Large intestine (tissue), 3 donors: ENCODE data around the gene SLC25A39. TPM values are rescaled to one million over a fixed set of nuclear protein-coding genes. Genes with fewer than 3 reads are reported as not detected.
A peak's percentile ranks its signal among the peaks of the same experiment; 100 is the strongest.

Experiments used
- DNase-seq, 2 donors: peaks; one replicate each; pipeline versions ENCODE4 v3.0.0 to v3.0.0-alpha.2; 2013
- H3K27ac ChIP-seq: one replicate; pipeline ENCODE4 v1.5.1; 2013; ENCODE audit warnings: low read length
- H3K27me3 ChIP-seq: 2 replicates; pipeline ENCODE4 v1.6.1; 2013; ENCODE audit warnings: low read length; ENCODE audit not compliant: control insufficient read depth, insufficient read depth
- H3K36me3 ChIP-seq: 2 replicates; pipeline ENCODE4 v1.6.1; 2013; ENCODE audit warnings: low read length; ENCODE audit not compliant: control insufficient read depth, insufficient read depth
- H3K4me1 ChIP-seq: one replicate; pipeline ENCODE4 v1.6.1; 2013; ENCODE audit warnings: low read length; ENCODE audit not compliant: control insufficient read depth, insufficient read depth
- H3K4me3 ChIP-seq: one replicate; pipeline ENCODE4 v1.5.1; 2013; ENCODE audit warnings: low read length
- H3K9me3 ChIP-seq: one replicate; pipeline ENCODE4 v1.6.1; 2013; ENCODE audit warnings: mild to moderate bottlenecking, low read depth, low read length, moderate library complexity; ENCODE audit not compliant: control insufficient read depth
- WGBS: methylation state at CpG from one replicate; pipeline ENCODE4 v1.1.5; 2013; ENCODE audit warnings: low lambda C conversion rate; ENCODE audit not compliant: insufficient coverage; 5-methylcytosine and 5-hydroxymethylcytosine counted together
- polyA plus RNA-seq: library from polyadenylated mRNA; unstranded; fragments of 120-200 nt; gene quantifications from one replicate; pipeline ENCODE4 v1.2.1, GENCODE V29; 2013

Gene SLC25A39
- polyA plus RNA-seq, 1 donor, result 111 TPM

- Histone ChIP-seq H3K9me3 (no peaks in the 10 kb centered on the region), H3K27me3 (peaks cover 35% of the 10 kb centered on the region), H3K4me1 (peaks cover 10% of the 10 kb centered on the region), H3K4me3 (peak overlapping the region; percentile 54), H3K36me3 (no peaks in the 10 kb centered on the region), H3K27ac (peak overlapping the region; percentile 23)
- no CpG with 5 or more reads among the region's 45 CpGs for WGBS
- DNase-seq, result no peak
Measured at GRCh38 chr17:44362949-44363612, 38.5 kb upstream of the SLC25A39 start.

DNA sequence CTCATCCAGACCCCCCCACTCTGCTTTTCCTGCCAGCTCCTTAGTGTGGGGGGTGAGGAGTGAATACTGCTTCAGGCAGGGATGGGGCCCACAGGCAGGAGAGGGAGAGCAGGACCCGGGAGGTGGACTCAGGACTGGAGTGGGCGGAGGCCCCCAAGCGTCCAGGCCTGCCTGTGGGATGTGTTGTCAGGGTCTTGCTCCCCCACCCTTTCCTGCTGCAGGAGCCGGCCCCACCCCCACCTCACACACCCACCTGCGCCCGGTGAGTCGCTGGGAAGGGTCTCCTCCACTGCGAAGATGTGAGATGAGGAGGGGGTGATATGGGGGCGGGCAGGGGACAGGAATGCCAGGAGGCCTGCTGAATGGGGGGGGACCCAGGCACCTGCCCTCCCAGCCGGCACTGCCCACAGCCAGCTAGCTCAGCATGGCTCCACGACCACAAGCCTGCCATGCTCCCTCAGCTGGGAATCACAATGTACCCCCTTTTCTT is 37.9 kb upstream of the SLC25A39 start:
- H3K27ac ChIP-seq, result no peak overlapping the region
- peaks cover 32% of the 10 kb centered on the region for H3K27me3 ChIP-seq
- H3K4me1 ChIP-seq, result peaks cover 10% of the 10 kb centered on the region
- no peaks in the 10 kb centered on the region for H3K36me3 ChIP-seq
- peak overlapping the region; percentile 54 for H3K4me3 ChIP-seq
- DNase-seq, result no peak
- no peaks in the 10 kb centered on the region for H3K9me3 ChIP-seq
- WGBS, result no CpG with 5 or more reads among the region's 11 CpGs

DNA sequence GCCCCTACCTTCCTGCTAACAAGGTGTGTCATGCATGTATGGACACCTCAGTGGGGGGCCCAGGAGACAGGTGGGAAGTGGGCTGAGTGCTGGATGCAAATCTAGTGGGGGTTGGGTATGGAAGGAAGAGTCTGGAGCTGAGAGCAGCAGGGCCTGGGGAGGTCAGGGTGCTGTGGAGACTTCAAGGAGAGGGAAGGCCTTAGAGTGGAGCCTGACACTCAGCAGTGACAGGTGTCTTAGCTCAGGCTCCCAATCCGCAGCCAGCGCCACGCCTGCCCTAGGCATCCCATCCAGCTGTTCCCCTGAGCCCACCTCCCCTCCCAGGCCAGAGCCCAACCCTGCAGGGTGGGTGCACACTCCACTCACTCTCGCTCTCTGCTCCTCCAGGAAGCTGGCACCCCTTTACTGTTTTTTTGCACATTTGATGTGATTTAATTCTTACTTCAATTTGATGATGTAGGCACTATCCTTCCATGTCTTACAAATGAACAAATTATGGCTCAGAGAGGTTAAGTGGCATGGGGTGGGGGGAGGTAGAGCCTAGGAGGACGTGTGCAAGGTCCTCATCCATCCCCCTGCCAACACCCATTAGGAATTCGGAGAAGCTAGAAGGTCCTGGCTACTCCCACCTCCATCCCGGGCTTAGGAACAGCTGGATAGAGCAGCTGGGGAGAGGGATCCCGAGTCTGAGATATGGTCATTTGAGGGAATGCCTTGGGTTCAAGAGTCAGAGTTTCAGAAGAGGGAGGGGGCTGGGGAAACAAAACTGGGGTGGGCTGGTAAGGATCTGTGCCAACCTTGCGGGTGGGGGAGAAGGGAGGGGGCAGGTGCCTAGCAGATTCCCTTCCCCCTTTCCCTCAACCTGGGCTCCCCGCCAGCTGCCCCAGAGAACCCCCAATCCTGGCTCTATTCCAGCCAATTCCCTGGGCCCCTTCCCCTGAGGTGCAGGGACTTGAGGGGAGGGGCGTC is 37.0 kb upstream of the SLC25A39 start:
- peaks cover 10% of the 10 kb centered on the region for H3K4me1 ChIP-seq
- H3K27ac ChIP-seq, result no peak overlapping the region
- DNase-seq, result no peak
- no peak overlapping the region for H3K4me3 ChIP-seq
- H3K27me3 ChIP-seq, result peaks cover 27% of the 10 kb centered on the region
- no peaks in the 10 kb centered on the region for H3K36me3 ChIP-seq
- WGBS, result 40% methylated on average over 1 of the region's 11 CpGs
- H3K9me3 ChIP-seq, result no peaks in the 10 kb centered on the region

DNA sequence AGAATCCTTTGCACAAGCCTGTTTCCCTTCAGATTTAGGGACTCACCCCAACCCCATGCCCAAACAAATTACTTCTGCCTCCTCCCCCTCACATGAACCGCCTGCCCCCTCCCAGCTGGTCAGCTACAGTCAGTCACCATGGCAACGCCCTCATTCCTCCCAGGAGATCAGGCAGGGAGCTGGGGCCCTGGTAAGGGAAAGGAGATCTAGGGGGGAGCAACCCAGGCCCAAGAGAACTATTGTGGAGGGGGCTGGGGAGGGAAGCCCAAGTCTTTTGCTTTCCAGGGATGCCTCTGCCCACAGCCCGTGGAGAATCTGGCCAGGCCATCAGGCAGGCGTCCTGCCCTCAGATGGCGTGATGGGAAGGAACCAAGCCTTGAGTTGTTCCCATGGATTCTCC is 36.2 kb upstream of the SLC25A39 start:
- Histone ChIP-seq H3K27me3 (peaks cover 20% of the 10 kb centered on the region), H3K4me1 (peaks cover 10% of the 10 kb centered on the region), H3K9me3 (no peaks in the 10 kb centered on the region), H3K4me3 (no peak overlapping the region), H3K36me3 (no peaks in the 10 kb centered on the region), H3K27ac (no peak overlapping the region)
- no peak for DNase-seq
- no CpG with 5 or more reads among the region's 5 CpGs for WGBS

GRCh38 chr17:44360144-44360533 is 35.5 kb upstream of the SLC25A39 start:
- peaks cover 20% of the 10 kb centered on the region for H3K27me3 ChIP-seq
- no CpG with 5 or more reads among the region's 6 CpGs for WGBS
- H3K27ac ChIP-seq, result no peak overlapping the region
- peaks cover 10% of the 10 kb centered on the region for H3K4me1 ChIP-seq
- no peaks in the 10 kb centered on the region for H3K9me3 ChIP-seq
- DNase-seq, result no peak
- H3K36me3 ChIP-seq, result peaks cover 3% of the 10 kb centered on the region
- H3K4me3 ChIP-seq, result no peak overlapping the region

DNA sequence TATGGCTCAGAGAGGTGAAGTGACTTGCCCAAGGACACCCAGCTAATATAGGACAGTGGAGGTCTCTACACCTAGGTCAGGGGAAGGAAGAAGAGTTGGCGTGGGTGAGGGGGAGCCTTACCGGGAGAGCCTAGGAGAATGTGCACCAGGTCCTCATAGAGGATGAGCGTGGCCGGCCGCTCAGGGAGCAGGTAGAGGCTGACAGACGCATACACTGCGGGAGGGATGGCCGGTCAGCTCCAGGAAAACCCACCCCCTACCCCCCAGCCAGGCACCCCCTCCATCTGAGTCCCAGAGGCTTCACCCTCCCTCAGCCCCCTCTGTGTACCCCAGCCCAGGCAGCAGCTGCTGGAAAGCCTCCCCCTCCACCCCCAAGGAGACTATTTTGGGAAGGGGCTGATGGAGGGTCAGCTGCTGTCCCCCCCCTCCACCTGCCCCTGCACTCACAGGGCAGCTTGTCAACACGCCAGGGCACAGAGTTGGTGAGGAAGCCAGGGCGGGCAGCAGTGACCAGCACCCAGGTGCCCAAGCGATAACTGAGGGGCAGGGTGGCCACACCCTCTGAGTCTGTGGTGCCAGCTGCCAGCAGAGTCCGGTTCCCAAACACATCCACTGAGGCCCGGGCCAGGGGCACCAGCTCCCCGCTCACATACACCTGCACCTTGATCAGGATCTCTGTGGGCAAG is 35.0 kb upstream of the SLC25A39 start:
- WGBS, result no CpG with 5 or more reads among the region's 14 CpGs
- H3K36me3 ChIP-seq, result peaks cover 3% of the 10 kb centered on the region
- no peak overlapping the region for H3K27ac ChIP-seq
- H3K27me3 ChIP-seq, result peaks cover 16% of the 10 kb centered on the region
- peaks cover 10% of the 10 kb centered on the region for H3K4me1 ChIP-seq
- no peak overlapping the region for H3K4me3 ChIP-seq
- no peaks in the 10 kb centered on the region for H3K9me3 ChIP-seq
- no peak for DNase-seq

- H3K4me3 ChIP-seq, result no peak overlapping the region
- H3K9me3 ChIP-seq, result no peaks in the 10 kb centered on the region
- no peak overlapping the region for H3K27ac ChIP-seq
- DNase-seq, result no peak
- H3K36me3 ChIP-seq, result peaks cover 3% of the 10 kb centered on the region
- 80% methylated on average over 2 of the region's 6 CpGs for WGBS
- H3K27me3 ChIP-seq, result peaks cover 15% of the 10 kb centered on the region
- H3K4me1 ChIP-seq, result peaks cover 10% of the 10 kb centered on the region
Measured at GRCh38 chr17:44359006-44359405, 34.4 kb upstream of the SLC25A39 start.

GRCh38 chr17:44358066-44358465 is 33.4 kb upstream of the SLC25A39 start:
- DNase-seq, result no peak
- Histone ChIP-seq H3K9me3 (no peaks in the 10 kb centered on the region), H3K4me3 (no peak overlapping the region), H3K27ac (no peak overlapping the region), H3K27me3 (peaks cover 10% of the 10 kb centered on the region), H3K4me1 (peaks cover 10% of the 10 kb centered on the region), H3K36me3 (peaks cover 3% of the 10 kb centered on the region)
- 73% methylated on average over 3 of the region's 9 CpGs for WGBS

DNA sequence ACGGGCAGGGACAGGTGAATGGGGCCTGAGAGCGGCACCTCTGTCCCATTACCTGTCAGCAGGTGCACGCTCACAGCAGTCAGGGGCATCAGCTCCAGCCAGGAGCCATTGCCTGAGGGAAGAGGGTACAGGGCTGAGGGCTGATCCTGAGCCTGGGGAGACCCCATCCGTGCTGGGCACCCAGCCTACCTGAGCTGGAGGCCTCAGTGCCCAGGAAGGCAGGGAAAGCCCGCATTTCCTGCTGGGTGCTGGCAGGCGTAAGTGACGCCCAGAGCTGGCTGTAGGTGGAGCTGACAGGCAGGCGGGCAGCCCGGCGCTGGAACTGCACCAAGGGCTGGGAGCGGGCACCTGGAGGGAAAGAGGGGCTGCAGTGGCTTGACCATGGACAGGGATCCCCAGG is 31.6 kb upstream of the SLC25A39 start:
- WGBS, result no CpG with 5 or more reads among the region's 11 CpGs
- no peak for DNase-seq
- no peak overlapping the region for H3K27ac ChIP-seq

GRCh38 chr17:44355642-44356099 is 31.0 kb upstream of the SLC25A39 start:
- no peak overlapping the region for H3K4me3 ChIP-seq
- peaks cover 26% of the 10 kb centered on the region for H3K36me3 ChIP-seq
- DNase-seq, result no peak
- no peaks in the 10 kb centered on the region for H3K27me3 ChIP-seq
- no peaks in the 10 kb centered on the region for H3K9me3 ChIP-seq
- no CpG with 5 or more reads among the region's 17 CpGs for WGBS
- peaks cover 2% of the 10 kb centered on the region for H3K4me1 ChIP-seq
- H3K27ac ChIP-seq, result no peak overlapping the region

More for the DNA sequence above, 31.6 kb upstream of the SLC25A39 start:
- Histone ChIP-seq H3K9me3 (no peaks in the 10 kb centered on the region), H3K36me3 (peaks cover 20% of the 10 kb centered on the region), H3K4me3 (no peak overlapping the region), H3K27me3 (no peaks in the 10 kb centered on the region), H3K4me1 (peaks cover 8% of the 10 kb centered on the region)
